Measurements from ENCODE around the gene CDK10. TPM values are rescaled to one million over a fixed set of nuclear protein-coding genes. Genes with fewer than 3 reads are reported as not detected.

CDK10 gene
- total RNA-seq, 1 donor from 2014 or later: 44.0 TPM

- H3K36me3 ChIP-seq: no peaks in the 10 kb centered on the region
- no peak for TF ChIP-seq CTCF (IDR thresholded peaks at IDR 0.05)
- no peak for TF ChIP-seq POLR2AphosphoS5 (IDR thresholded peaks at IDR 0.05; ENCODE audit: insufficient read depth in 1 of 2, low read depth in 1 of 2)
- no peak for TF ChIP-seq POLR2A (IDR thresholded peaks at IDR 0.05)
These were observed 30.0 kb downstream of the CDK10 start for GRCh38 chr16:89716493-89716892.

DNA sequence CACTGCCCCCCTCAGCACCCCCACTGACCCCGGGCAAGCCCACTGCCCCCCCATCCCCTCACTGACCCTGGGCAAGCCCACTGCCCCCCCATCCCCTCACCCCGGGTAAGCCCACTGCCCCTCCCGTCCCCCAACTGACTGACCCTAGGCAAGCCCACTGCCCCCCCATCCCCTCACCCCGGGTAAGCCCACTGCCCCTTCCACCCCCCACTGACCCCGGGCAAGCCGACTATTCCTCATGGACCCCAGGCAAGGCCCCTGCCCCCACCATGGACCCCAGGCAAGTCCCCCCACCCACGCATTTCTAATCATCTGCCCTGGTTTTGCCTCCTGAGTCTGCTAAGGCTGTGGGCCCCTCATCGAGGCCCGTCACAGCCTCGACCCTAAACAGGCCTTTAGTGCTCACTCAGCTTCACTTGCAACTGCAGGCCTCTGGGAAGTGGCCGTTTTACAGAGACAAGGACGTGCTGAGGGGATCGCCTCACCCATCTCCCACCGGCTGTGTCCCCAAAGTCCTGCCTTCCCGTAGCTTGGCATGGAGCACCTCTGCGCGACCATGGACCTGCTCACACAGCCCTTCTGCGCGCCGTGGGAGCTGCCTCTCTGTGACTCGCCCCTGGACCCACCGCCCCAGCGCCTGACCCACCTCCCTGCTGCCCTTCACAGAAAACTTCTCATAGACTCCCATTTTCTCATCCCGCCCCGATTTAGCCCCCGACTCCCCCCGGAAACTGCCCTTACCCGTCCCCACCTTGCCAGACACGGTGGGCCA, 30.6 kb downstream of the CDK10 start:
- intact Hi-C loops (cut with DNase I): no loop called here
- no peaks in the 10 kb centered on the region for H3K27me3 ChIP-seq
- TF ChIP-seq CTCF (IDR thresholded peaks at IDR 0.05) (no peak), POLR2AphosphoS5 (IDR thresholded peaks at IDR 0.05; ENCODE audit: insufficient read depth in 1 of 2, low read depth in 1 of 2) (no peak), POLR2A (IDR thresholded peaks at IDR 0.05) (no peak)
- H3K27ac ChIP-seq: no peak overlapping the region
- no peaks in the 10 kb centered on the region for H3K36me3 ChIP-seq
- H3K4me3 ChIP-seq: no peak overlapping the region
- H3K4me1 ChIP-seq: peaks cover 20% of the 10 kb centered on the region
- no peak for DNase-seq (ENCODE audit: extremely low spot score in 2 of 2)
- no peaks in the 10 kb centered on the region for H3K9me3 ChIP-seq

More at GRCh38 chr16:89716493-89716892, 30.0 kb downstream of the CDK10 start:
- peaks cover 23% of the 10 kb centered on the region for H3K4me1 ChIP-seq
- intact Hi-C loops (cut with DNase I): no loop called here
- no peaks in the 10 kb centered on the region for H3K27me3 ChIP-seq
- no peaks in the 10 kb centered on the region for H3K9me3 ChIP-seq
- H3K4me3 ChIP-seq: no peak overlapping the region
- no peak overlapping the region for H3K27ac ChIP-seq
- no peak for DNase-seq (ENCODE audit: extremely low spot score in 2 of 2)

- peaks cover 24% of the 10 kb centered on the region for H3K4me1 ChIP-seq
- no peak overlapping the region for H3K27ac ChIP-seq
- no peak for DNase-seq (ENCODE audit: extremely low spot score in 2 of 2)
- no peak overlapping the region for H3K4me3 ChIP-seq
- H3K27me3 ChIP-seq: no peaks in the 10 kb centered on the region
- H3K9me3 ChIP-seq: no peaks in the 10 kb centered on the region
- intact Hi-C loops (cut with DNase I): no loop called here
- peaks cover 0 to 2% of the 10 kb centered on the region in 2 donors for H3K36me3 ChIP-seq
- no peak for TF ChIP-seq POLR2A (IDR thresholded peaks at IDR 0.05)
- no peak for TF ChIP-seq POLR2AphosphoS5 (IDR thresholded peaks at IDR 0.05; ENCODE audit: insufficient read depth in 1 of 2, low read depth in 1 of 2)
- no peak for TF ChIP-seq CTCF (IDR thresholded peaks at IDR 0.05)
These were observed 31.4 kb downstream of the CDK10 start for GRCh38 chr16:89717688-89718505.

GRCh38 chr16:89720551-89720812, 34.0 kb downstream of the CDK10 start:
- intact Hi-C loops (cut with DNase I): loop anchor here (5.0 kb wide), 1 partner anchor 978 kb away; no protein-coding TSS in a partner anchor
- no peaks in the 10 kb centered on the region for H3K27me3 ChIP-seq
- H3K27ac ChIP-seq: peak overlapping the region; percentile 97
- H3K4me3 ChIP-seq: peak overlapping the region; percentile 80 to 91
- H3K9me3 ChIP-seq: no peaks in the 10 kb centered on the region
- TF ChIP-seq POLR2AphosphoS5 (IDR thresholded peaks at IDR 0.05; ENCODE audit: insufficient read depth in 1 of 2, low read depth in 1 of 2) (no peak), CTCF (IDR thresholded peaks at IDR 0.05) (no peak), POLR2A (IDR thresholded peaks at IDR 0.05) (no peak)
- peaks cover 40% of the 10 kb centered on the region for H3K4me1 ChIP-seq
- peaks cover 0 to 17% of the 10 kb centered on the region in 2 donors for H3K36me3 ChIP-seq
- no peak for DNase-seq (ENCODE audit: extremely low spot score in 2 of 2)
